NCI-H187 treated with DMSO at 0.1 percent for 48 hours (cell line): Measurements from ENCODE around the gene SERAC1.
"Not testable (repeated sequence)": the region's sequence is repeated elsewhere in the genome, so short reads cannot be mapped to it uniquely, and the experiment has no call there.

Experiments
- DNase-seq: peaks from one replicate; lab custom pipeline; 2025; lab: John Stamatoyannopoulos, UW

Gene SERAC1

DNA sequence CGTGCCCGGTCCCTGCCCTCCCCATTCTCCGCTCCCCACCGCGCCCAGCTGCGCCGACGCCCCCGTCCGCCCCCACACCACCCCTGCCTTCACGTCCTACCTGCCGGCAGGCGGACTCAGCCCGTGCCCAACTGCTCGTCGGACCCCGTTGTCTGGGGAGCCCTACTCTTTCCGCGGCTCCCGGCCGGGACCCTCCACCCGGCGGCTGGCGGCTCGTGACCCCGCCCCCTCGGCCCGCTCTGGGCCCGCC lies at the start of gene SERAC1:
Gene SERAC1 (minus strand): TSS at position 223 of the 250 bp plus-strand sequence. CDS start 9,899 bp downstream, outside the sequence.
- no peak for DNase-seq

DNA sequence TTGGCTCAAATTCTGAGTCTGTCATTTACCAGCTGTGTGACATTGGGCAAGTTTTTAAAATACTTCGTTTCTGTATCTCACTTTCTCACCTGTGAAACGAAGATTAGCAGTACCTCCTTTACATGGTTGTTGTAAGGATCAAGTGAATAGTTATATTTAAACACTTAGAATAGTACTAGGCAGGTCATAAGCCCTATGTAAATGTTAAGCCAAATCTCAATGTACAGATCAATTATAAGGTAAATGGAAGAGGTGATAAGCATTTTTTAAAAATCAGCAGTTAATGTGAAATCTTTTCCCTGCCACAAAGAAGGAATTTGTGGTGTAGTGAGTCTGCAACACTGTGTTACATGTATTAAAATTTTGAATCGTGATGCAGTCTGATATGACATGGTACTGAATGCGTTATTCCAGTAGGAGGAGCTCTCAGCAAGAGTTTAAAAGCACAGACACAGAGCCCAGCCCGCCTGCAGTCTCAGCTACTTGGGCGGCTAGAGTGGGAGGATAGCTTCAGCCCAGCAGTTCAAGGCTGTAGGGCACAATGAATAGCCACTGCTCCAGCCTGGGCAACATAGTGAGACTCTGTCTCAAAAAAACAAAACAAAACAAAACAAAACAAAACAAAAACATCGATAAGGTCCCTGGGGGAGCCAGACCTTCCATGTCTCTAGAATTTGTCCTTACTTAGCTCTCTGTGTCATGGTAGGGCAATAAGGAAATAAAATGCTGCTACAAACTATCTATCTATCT lies 46.0 kb upstream of the SERAC1 start:
- DNase-seq, result peak; percentile 47

DNA sequence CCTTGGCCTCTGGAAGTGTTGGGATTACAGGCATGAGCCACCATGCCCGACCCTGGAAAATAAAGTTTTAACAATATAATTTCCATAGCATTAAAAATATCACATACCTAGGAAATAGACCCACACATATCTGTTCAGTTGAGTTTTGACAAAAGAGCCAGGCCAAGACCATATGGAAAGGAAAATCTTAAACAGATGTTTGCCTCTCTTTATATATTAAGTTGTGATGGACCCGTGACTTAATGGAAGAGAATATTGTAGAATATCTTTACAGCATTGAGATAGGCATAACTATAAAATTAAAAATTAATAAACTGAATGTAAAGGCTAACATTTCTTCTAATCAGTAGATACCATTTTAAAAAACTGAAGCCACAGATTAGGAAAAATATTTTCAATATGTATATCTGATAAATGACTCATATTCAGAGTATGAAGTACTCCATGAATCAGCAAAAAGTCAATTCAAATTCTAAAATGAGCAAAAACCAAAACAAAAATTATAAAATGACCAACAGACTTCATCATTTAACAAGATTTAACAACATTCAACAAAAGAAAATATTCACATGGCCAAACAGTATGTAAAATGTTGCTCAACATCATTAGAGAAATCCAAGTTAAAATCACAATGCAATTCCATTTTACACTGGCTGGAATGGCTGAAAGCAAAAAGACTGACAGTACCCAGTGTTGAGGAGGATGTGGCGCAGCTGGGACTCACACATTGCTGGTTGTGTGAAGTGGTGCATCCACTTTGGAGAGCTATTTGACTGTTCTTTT lies 43.4 kb upstream of the SERAC1 start:
- DNase-seq, result no peak

DNA sequence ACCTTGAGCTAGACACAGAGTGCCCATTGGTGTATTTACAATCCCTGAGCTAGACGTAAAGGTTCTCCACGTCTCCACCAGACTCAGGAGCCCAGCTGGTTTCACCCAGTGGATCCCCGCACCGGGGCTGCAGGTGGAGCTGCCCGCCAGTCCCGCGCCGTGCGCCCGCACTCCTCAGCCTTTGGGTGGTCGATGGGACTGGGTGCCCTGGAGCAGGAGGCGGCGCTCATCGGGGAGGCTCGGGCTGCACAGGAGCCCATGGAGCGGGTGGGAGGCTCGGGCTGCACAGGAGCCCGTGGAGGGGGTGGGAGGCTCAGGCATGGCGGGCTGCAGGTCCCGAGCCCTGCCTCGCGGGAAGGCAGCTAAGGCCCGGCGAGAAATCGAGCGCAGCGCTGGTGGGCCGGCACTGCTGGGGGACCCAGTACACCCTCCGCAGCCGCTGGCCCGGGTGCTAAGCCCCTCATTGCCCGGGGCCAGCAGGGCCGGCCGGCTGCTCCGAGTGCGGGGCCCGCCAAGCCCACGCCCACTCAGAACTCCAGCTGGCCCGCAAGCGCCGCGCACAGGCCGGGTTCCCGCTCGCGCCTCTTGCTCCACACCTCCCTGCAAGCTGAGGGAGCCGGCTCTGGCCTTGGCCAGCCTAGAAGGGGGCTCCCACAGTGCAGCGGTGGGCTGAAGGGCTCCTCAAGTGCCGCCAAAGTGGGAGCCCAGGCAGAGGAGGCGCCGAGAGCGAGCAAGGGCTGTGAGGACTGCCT lies 41.7 kb upstream of the SERAC1 start:
- not testable (repeated sequence) for DNase-seq

DNA sequence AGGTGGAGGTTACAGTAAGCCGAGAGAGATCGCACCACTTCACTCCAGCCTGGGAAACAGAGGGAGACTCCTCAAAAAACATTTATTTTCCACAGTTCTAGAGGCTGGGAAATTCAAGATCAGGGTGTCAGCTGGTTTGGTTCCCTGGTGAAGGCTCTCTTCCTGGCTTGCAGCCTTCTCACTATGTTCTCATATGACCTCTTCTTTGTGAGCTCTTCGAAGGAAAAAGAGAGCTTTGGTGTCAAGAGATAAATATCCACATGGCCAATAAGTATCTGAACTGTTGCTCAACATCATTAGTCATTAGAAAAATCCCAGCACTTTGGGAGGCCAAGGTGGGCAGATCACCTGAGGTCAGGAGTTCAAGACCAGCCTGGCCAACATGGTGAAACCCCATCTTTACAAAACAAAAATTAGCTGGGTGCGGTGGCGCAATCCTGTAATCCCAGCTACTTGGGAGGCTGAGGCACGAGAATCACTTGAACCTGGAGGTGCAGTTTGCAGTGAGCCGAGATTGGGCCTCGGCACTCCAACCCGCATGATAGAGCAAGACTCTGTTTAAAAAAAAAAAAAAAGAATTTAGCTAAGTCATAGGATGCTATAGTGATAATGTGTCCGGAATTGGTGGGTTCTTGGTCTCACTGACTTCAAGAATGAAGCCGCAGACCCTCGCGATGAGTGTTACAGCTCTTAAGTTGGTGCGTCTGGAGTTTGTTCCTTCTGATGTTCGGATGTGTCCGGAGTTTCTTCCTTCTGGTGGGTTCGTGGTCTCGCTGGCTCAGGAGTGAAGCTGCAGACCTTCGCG lies 40.4 kb upstream of the SERAC1 start:
- not testable (repeated sequence) for DNase-seq

DNA sequence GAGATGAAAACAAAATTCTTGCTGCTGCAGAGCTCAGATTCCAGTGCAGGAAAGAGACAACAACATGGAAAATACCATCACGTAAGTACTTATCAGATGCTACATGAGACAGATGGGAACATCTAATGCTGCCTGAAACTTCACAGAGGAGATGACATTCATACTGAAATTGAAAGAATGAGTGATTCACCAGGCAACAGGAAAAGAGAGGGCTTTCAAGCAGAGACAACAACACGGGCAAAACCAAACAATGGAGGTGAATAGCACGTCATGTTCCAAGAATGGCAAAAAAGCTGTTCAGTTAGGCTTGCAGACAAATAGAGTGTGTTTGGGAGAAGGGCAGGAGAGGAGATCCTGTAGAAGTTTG lies 39.3 kb upstream of the SERAC1 start:
- DNase-seq, result no peak

DNA sequence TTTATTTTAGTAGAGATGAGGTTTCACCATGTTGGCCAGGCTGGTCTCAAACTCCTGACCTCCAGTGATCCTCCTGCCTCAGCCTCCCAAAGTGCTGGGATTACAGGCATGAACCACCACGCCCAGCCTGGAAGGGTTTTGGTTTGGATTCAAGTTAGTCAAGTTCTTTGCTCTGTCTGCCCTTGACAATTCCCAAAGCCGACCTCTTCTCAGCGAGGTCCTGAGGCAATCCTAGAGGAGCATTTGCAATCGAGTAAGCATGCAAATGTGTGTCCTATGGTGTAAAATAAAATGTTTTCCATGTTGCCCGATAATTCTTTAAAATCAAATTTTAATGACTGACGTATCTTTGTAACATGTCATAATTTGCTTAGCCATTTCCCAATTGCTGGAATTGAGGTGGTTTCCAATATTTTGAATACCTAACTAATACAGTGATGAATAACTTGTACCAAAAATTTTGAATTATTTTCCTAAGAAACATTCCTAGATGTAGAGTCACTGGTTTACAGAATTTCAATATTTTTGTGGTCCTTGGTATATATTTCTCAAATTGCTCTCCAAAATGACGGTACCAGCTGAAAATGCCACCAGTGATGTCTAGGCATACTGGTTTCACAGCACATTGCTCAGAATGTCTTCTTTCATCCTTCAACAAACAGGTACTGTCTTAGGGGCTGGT lies 38.8 kb upstream of the SERAC1 start:
- DNase-seq, result no peak

DNA sequence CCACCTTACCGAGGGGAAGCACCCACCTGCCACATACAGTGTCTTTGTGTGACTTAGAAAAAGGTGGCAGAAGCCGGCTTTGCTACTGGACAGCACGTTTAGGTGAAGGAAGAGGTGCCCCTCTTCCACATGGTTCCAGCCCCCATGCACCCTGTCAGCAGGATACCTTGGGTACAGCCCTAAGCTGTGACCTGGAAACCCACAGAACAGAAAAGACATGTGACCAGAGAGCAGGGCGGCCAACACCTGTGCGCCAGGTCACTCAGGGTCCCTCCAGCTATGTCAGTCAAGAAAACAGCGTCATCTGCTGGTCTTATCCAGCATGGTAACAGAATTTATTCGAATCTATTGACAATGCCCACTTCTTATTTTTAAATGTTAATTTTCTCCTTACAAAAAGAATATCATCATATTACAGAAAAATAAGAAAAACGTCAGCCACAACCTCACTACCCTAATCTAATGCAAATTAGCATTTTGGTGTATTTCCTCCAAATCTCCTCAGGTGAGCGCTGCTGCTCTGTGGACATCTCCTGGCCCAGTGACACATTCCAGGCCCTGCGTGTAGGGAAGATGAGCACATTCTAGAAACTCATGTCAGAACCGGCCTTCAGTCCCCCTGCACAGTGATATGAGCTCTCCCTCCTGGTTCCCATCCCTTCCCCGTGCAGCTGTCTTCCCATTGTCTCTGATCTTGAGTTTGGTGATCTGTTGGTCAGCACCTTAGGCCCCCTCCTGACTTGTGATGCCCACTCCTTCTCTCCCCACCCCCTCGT lies 37.3 kb upstream of the SERAC1 start:
- DNase-seq, result no peak

DNA sequence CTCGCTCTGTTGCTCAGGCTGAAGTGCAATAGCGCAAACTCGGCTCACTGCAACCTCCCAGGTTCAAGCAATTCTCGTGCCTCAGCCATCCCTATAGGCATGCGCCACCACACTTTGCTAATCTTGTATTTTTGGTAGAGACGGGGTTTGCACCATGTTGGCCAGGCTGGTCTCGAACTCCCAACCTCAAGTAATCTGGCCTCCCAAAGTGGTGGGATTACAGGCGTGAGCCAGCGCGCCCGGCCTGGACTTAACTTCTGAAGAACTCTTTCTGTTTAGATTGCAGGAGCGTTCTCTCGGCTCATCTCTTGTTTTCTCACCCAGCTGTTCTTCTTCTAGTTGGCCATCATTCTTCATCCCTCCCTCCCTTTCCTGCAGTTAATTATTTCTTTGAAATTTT lies 30.4 kb upstream of the SERAC1 start:
- DNase-seq, result no peak

DNA sequence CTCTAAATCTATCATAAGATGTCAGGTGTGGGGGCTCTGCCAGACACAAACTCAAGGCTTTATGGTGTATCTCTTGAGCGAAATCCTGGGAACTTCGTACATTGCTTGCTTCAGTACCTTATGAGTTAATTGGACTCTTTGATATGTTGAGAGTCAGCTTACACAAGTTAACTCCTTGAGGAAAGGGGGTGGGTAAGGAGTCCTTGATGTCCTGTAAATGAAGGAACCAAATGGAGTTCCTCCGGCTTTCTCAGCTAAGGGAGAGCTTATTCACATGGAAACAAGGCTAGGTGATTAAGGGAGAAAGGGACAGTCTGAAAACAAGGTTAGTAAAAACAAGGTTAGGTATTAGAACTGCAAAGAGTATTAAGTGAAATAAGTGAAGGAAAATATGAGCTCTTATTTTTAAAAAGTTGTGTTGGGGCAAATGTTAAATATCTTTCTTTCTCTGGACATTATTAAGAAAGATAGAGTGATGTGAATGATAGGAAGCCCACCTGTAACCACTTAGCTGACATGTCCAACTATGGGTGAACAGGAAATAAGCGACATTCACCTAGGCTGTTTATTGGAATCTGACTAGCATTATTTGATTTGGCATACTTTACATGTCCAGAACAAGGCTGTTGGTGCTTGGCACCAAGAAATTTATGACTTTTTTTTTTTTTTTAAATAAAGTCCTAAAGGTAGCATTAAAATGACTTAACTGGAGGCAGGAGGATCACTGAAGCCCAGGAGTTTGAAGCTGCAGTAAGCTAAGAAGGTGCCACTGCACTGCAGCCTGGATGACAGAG lies 26.6 kb upstream of the SERAC1 start:
- no peak for DNase-seq

DNA sequence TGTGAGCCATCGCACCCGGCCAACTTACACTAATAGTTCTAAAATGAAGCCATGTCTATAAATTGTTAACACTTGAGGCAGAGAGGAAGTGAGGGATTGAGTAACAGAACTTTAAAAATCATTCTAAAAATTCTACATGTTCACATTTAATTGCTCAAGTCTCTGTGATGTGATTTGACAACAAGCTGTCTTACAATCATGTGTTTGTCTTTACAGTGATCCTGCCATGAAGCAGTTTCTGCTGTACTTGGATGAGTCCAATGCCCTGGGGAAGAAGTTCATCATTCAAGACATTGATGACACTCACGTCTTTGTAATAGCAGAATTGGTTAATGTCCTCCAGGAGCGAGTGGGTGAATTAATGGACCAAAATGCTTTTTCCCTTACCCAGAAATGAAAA lies 23.7 kb upstream of the SERAC1 start:
- DNase-seq, result no peak

DNA sequence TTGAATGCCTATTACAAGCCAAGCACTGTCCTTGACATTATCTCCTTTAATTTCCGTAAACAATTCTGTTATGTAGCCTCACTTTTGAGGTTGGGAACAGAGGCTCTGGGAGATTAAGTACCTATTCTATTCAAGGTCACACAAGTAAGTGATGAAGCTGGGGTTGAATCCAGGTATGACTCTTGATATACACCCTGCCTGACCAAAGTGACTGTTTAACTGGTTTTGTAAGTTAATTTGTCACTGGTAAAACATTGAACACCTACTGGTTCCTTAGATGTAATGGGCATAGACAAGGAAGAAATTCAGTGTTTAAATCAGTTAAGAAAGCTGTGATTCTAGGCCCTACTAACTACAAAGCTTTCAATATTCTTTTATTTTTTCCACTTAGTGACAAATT lies 23.0 kb upstream of the SERAC1 start:
- DNase-seq, result no peak

DNA sequence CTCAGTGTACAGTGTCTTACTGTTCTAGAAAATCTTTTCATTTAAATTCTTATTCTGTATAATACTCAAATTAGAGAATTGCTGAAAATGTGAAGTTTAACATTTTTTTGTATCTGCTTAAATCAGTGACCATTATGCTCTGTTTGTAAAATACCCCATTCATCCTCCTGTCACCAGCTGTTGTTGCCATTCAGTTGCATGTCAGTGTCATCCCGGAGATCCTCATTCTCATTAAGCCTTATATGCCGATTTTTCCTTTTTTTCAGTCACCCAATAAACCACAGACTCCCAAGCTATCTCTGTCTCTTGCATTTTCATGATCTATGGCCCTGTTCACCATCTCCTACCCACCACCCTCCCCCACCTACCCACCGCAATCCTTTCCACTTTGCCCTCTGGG lies 20.5 kb upstream of the SERAC1 start:
- no peak for DNase-seq

DNA sequence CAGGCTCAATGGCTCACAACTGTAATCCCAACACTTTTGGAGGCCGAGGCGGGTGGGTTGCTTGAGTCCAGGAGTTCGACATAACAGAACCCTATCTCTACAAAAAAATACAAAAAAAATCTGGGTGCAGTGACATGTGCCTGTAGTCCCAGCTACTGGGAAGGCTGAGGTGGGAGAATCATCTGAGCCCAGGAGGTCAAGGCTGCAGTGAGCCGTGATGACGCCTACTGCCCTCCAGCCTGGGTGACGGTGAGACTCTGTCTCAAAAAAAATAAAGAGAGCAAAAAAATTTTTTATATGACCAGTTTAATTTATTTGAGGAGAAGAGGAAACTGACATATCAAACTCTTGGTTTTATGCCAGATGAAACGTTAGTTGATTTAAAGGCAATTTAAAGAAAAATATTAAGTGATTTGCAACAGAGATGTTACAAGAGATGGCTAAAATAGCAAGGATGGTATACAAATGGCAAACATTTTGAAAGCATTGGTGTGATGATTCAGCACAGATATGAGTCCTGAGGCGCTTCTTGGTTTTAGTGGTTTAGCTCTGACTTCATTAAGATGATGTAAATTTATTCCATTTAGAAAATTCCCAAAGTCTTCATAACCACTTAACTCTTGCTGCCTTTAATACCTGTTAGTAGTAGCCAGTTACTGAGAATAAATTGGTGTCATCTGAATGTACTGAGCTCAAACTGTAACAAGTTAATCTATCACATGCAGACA lies 17.8 kb upstream of the SERAC1 start:
- DNase-seq, result no peak

DNA sequence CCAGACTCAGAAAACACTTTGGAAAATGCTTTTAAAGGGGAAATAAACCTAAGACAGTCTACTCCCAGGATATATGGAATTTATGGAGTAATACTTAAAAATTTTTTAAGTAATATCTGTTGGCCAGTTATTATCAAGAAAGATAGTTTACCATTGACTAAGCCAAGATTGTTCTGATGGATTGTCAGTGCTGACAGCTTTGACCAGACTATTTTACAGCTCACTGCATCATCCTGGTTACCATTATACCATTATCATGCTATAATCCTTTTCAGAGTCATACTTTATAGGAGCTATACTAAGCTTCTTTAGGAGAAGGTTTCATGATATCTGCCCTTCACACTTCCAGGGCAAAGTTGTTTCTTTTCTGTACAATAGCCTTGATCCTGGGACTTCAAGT lies 16.5 kb upstream of the SERAC1 start:
- no peak for DNase-seq

DNA sequence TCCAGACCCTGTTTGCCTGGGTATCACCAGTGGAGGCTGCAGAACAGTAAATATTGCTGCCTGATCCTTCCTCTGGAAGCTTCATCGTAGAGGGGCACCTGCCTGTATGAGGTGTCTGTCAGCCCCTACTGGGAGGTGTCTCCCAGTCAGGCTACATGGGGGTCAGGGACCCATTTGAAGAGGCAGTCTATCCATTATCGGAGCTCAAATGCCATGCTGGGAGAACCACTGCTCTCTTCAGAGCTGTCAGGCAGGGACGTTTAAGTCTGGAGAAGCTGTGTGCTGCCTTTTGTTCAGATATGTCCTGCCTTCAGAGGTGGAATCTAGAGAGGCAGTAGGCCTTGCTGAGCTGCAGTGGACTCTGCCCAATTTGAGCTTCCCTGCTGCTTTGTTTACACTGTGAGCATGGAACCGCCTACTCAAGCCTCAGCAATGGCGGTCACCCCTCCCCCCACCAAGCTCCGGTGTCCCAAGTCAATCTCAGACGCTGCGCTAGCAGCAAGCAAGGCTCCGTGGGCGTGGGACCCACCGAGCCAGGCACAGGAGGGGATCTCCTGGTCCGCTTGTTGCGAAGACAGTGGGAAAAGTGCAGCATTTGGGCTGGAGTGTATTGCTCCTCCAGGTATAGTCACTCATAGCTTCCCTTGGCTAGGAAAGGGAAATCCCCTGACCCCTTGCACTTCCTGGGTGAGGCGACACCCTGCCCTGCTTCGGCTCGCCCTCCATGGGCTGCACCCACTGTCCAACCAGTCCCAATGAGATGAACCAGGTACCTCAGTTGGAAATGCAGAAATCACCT lies 15.3 kb upstream of the SERAC1 start:
- not testable (repeated sequence) for DNase-seq

DNA sequence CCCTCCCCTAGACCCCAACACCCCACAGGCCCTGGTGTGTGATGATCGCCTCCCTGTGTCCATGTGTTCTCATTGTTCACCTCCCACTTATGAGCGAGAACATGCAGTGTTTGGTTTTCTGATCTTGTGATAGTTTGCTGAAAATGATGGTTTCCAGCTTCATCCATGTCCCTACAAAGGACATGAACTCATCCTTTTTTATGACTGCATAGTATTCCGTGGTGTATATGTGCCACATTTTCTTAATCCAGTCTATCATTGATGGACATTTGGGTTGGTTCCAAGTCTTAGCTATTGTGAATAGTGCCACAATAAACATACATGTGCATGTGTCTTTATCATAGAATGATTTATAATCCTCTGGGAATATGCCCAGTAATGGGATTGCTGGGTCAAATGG lies 9.7 kb upstream of the SERAC1 start:
- DNase-seq, result not testable (repeated sequence)

DNA sequence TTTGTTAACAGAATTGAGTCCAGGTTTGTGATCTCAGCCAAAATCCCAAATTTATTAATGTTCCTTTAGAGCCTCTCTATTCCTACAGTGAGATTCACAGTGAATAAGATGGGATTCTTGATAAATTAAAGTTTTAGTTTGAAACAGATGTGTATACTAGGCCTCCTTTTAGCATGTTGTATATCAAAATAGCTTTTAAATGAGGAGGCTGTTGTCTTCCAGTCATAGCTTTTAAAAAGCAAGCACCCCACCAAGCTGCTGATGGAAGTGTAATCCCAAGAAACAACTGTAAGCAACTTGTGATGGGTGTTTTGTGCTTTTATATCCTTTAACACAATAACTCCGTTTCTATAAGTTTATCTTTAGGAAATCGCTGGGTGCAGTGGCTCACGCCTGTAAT lies 7.0 kb upstream of the SERAC1 start:
- no peak for DNase-seq

DNA sequence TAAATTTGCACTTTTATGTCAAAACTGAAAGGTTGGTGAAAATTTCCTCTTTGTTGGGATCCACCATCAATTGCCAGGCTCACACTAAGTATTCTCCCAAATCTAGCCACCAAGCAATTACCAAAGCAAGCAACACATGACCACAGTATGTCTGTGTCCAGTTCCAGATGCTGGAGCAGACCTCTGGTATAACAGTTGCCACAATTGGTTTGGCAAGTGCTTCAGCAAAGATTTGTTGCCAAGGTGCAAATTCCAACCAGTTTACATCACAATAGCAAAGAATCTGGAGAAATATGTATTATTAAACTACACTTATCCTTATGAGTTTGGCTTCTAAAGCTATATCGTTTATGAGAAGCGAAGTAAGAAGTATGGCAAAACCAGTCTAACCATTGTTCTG lies 6.5 kb upstream of the SERAC1 start:
- no peak for DNase-seq
